Ishikawa (cell line): ENCODE measurements around the gene PCYT1A.

Source experiments
- CEBPB ChIP-seq: IDR thresholded peaks from 2 replicates; pipeline ENCODE4 v1.6.1; 2012
- CREB1 ChIP-seq: IDR thresholded peaks from 2 replicates; pipeline ENCODE4 v1.6.1; 2012; ENCODE audit warnings: low read depth
- TAF1 ChIP-seq: IDR thresholded peaks from 2 replicates; pipeline ENCODE4 v1.6.1; 2012; ENCODE audit warnings: low read depth, mild to moderate bottlenecking
- ZBTB7A ChIP-seq: IDR thresholded peaks from 2 replicates; pipeline ENCODE4 v1.6.1; 2012; ENCODE audit warnings: low read depth

- TF ChIP-seq ZBTB7A (no peak), TAF1 (no peak), CREB1 (no peak), CEBPB (no peak)
These were observed 39.9 kb upstream of the PCYT1A start for GRCh38 chr3:196327405-196327804.
